Suprapubic skin (tissue), 4 donors: ENCODE results near the gene MEIS3. TPM values are rescaled to one million over a fixed set of nuclear protein-coding genes. Genes with fewer than 3 reads are reported as not detected.

Experiments used
- DNase-seq, 2 donors: peaks; one replicate each; pipeline ENCODE4 v3.0.0-alpha.2; 2019; ENCODE audit warnings: low spot score in 2 of 2
- H3K27ac ChIP-seq: fragments of 200-600 bp; sonication (generic); one replicate; pipeline ENCODE4 v1.5.1; 2019
- H3K27me3 ChIP-seq: fragments of 200-600 bp; sonication (generic); one replicate; pipeline ENCODE4 v1.5.1; 2019
- H3K36me3 ChIP-seq: fragments of 200-600 bp; sonication (generic); one replicate; pipeline ENCODE4 v1.5.1; 2019
- H3K4me1 ChIP-seq: fragments of 200-600 bp; sonication (generic); one replicate; pipeline ENCODE4 v1.5.1; 2019
- H3K4me3 ChIP-seq: fragments of 200-600 bp; sonication (generic); one replicate; pipeline ENCODE4 v1.5.1; 2019; ENCODE audit warnings: mild to moderate bottlenecking
- H3K9me3 ChIP-seq: fragments of 200-600 bp; sonication (generic); one replicate; pipeline ENCODE4 v1.5.1; 2019
- CTCF ChIP-seq, 2 donors: fragments of 200-600 bp in 1 of 2; fragments of 450-650 bp in 1 of 2; sonication (generic) in 1 of 2; IDR thresholded peaks; one replicate each; pipeline ENCODE4 v1.5.1; 2016 to 2019; ENCODE audit warnings: antibody characterized with exemption in 2 of 2, mild to moderate bottlenecking in 1 of 2, moderate library complexity in 1 of 2
- EP300 ChIP-seq: sonication (generic); formaldehyde crosslinking; IDR thresholded peaks from one replicate; pipeline ENCODE4 v1.6.1; 2017; ENCODE audit warnings: antibody characterized with exemption
- POLR2A ChIP-seq, 2 donors: fragments of 450-650 bp; IDR thresholded peaks; one replicate each; pipeline ENCODE4 v1.6.1; 2017; ENCODE audit warnings: antibody characterized with exemption in 2 of 2, mild to moderate bottlenecking in 2 of 2, moderate library complexity in 2 of 2
- POLR2AphosphoS5 ChIP-seq, 3 donors: sonication (generic); formaldehyde crosslinking; IDR thresholded peaks; one replicate each; pipeline ENCODE4 v1.6.1; 2017; ENCODE audit warnings: antibody characterized with exemption in 3 of 3
- WGBS: methylation state at CpG from one replicate; pipeline ENCODE4 v1.1.5; 2018; 5-methylcytosine and 5-hydroxymethylcytosine counted together
- total RNA-seq, 4 donors: library from RNA; depleted of rRNA; stranded (reverse); fragments of >200 nt; gene quantifications; one replicate each; pipeline ENCODE4 v1.1.0, GENCODE V29; 2016

Gene MEIS3
- total RNA-seq, 4 donors from 2014 or later = 1.6 to 5.5 (median 3.1) TPM

- Histone ChIP-seq H3K4me1 (peaks cover 32% of the 10 kb centered on the region), H3K9me3 (no peaks in the 10 kb centered on the region), H3K36me3 (no peaks in the 10 kb centered on the region), H3K27me3 (peaks cover 97% of the 10 kb centered on the region), H3K27ac (no peak overlapping the region), H3K4me3 (no peak overlapping the region)
- DNase-seq = no peak
- TF ChIP-seq POLR2A (IDR thresholded peaks at IDR 0.05) = no peak
- no peak for TF ChIP-seq EP300
- no peak for TF ChIP-seq CTCF (IDR thresholded peaks at IDR 0.05)
- no peak for TF ChIP-seq POLR2AphosphoS5 (IDR thresholded peaks at IDR 0.05)
- WGBS = 20% methylated on average over 16 of the region's 16 CpGs
These were observed 2.0 kb upstream of the MEIS3 start for GRCh38 chr19:47421244-47421786.

- 10% methylated on average over 11 of the region's 19 CpGs for WGBS
- DNase-seq = no peak
- H3K27me3 ChIP-seq = peaks cover 100% of the 10 kb centered on the region
These were observed 462 bp upstream of the MEIS3 start for GRCh38 chr19:47419789-47420188.

GRCh38 chr19:47418692-47419029 lies 666 bp downstream of the MEIS3 start:
- TF ChIP-seq CTCF (IDR thresholded peaks at IDR 0.05) = no peak
- TF ChIP-seq POLR2AphosphoS5 (IDR thresholded peaks at IDR 0.05) = no peak
- no peak for TF ChIP-seq EP300
- no peak for TF ChIP-seq POLR2A (IDR thresholded peaks at IDR 0.05)
- DNase-seq = no peak
- no peaks in the 10 kb centered on the region for H3K9me3 ChIP-seq
- 1% methylated on average over 9 of the region's 9 CpGs for WGBS
- peaks cover 98% of the 10 kb centered on the region for H3K27me3 ChIP-seq
- H3K4me1 ChIP-seq = peaks cover 32% of the 10 kb centered on the region
- no peak overlapping the region for H3K27ac ChIP-seq
- H3K4me3 ChIP-seq = peak overlapping the region; percentile 55
- peaks cover 6% of the 10 kb centered on the region for H3K36me3 ChIP-seq

More at GRCh38 chr19:47419789-47420188, 462 bp upstream of the MEIS3 start:
- no peak for TF ChIP-seq EP300
- no peak for TF ChIP-seq POLR2AphosphoS5 (IDR thresholded peaks at IDR 0.05)
- TF ChIP-seq CTCF (IDR thresholded peaks at IDR 0.05) = no peak
- TF ChIP-seq POLR2A (IDR thresholded peaks at IDR 0.05) = no peak
- H3K36me3 ChIP-seq = no peaks in the 10 kb centered on the region
- no peak overlapping the region for H3K27ac ChIP-seq
- peaks cover 32% of the 10 kb centered on the region for H3K4me1 ChIP-seq
- no peaks in the 10 kb centered on the region for H3K9me3 ChIP-seq
- H3K4me3 ChIP-seq = no peak overlapping the region

- Histone ChIP-seq H3K27ac (no peak overlapping the region), H3K9me3 (no peaks in the 10 kb centered on the region), H3K4me1 (peaks cover 32% of the 10 kb centered on the region), H3K4me3 (peak overlapping the region; percentile 55), H3K27me3 (peaks cover 91% of the 10 kb centered on the region), H3K36me3 (peaks cover 6% of the 10 kb centered on the region)
- DNase-seq = no peak
- TF ChIP-seq POLR2A (IDR thresholded peaks at IDR 0.05) (no peak), CTCF (IDR thresholded peaks at IDR 0.05) (no peak), EP300 (no peak), POLR2AphosphoS5 (IDR thresholded peaks at IDR 0.05) (no peak)
- WGBS = 4% methylated on average over 31 of the region's 34 CpGs
These were observed 1.3 kb downstream of the MEIS3 start for GRCh38 chr19:47417746-47418691.

GRCh38 chr19:47417107-47417745 lies 2.1 kb downstream of the MEIS3 start:
- no peak overlapping the region for H3K27ac ChIP-seq
- peaks cover 6% of the 10 kb centered on the region for H3K36me3 ChIP-seq
- TF ChIP-seq POLR2A (IDR thresholded peaks at IDR 0.05) (no peak), POLR2AphosphoS5 (IDR thresholded peaks at IDR 0.05) (no peak), EP300 (no peak), CTCF (IDR thresholded peaks at IDR 0.05) (no peak)
- H3K27me3 ChIP-seq = peaks cover 83% of the 10 kb centered on the region
- H3K4me1 ChIP-seq = peaks cover 32% of the 10 kb centered on the region
- no peaks in the 10 kb centered on the region for H3K9me3 ChIP-seq
- 25% methylated on average over 15 of the region's 18 CpGs for WGBS
- no peak overlapping the region for H3K4me3 ChIP-seq
- no peak for DNase-seq
